ENCODE data around the gene HCRTR2.

- TF ChIP-seq EZH2 (IDR thresholded peaks at IDR 0.05) (no peak), POLR2AphosphoS5 (IDR thresholded peaks at IDR 0.05; ENCODE audit: borderline replicate concordance, low read depth, low read length) (no peak), FOXP2 (optimal IDR thresholded peaks at IDR 0.05; ENCODE audit: control extremely low read depth, extremely low read length, insufficient read depth) (no peak)
These were observed 85.9 kb downstream of the HCRTR2 start for GRCh38 chr6:55260181-55260580.
